HL-60 (cell line): Measurements from ENCODE around the gene MAEA.

ENCODE experiments used
- DNase-seq, 2 experiments: peaks; one replicate each; pipeline ENCODE4 v3.0.0-alpha.2; 2010 to 2020; ENCODE audit warnings: low read depth in 1 of 2, low spot score in 1 of 2
- H3K27ac ChIP-seq: fragments of 250-450 bp; sonication (Bioruptor Pico); replicated peaks from 2 replicates; pipeline ENCODE4 v1.5.1; 2020; ENCODE audit warnings: mild to moderate bottlenecking, moderate library complexity
- H3K27me3 ChIP-seq: fragments of 250-450 bp; sonication (Bioruptor Pico); 2 replicates; pipeline ENCODE4 v1.5.1; 2021; ENCODE audit warnings: mild to moderate bottlenecking, moderate library complexity; ENCODE audit not compliant: insufficient read depth, poor library complexity, severe bottlenecking
- H3K4me3 ChIP-seq: replicated peaks from 2 replicates; pipeline ENCODE4 v1.5.1; 2011; ENCODE audit warnings: mild to moderate bottlenecking, control low read depth, low read length; ENCODE audit not compliant: insufficient read depth
- GABPA ChIP-seq: IDR thresholded peaks from 2 replicates; pipeline ENCODE4 v1.6.1; 2012; ENCODE audit warnings: low read depth
- POLR2AphosphoS5 ChIP-seq: IDR thresholded peaks from 2 replicates; pipeline ENCODE4 v1.6.1; 2012; ENCODE audit warnings: low read depth
- REST ChIP-seq: IDR thresholded peaks from 2 replicates; pipeline ENCODE4 v1.6.1; 2012; ENCODE audit warnings: low read depth; ENCODE audit not compliant: insufficient replicate concordance
- SPI1 ChIP-seq: IDR thresholded peaks from 2 replicates; pipeline ENCODE4 v1.6.1; 2012; ENCODE audit warnings: low read depth, mild to moderate bottlenecking, borderline replicate concordance
- TF ChIP-seq, protein P1 (sequence below): IDR thresholded peaks from one replicate; pipeline ENCODE4 v1.5.1; 2011; ENCODE audit warnings: low read length, control low read depth, inconsistent platforms; ENCODE audit not compliant: insufficient read depth

MAEA gene

DNA sequence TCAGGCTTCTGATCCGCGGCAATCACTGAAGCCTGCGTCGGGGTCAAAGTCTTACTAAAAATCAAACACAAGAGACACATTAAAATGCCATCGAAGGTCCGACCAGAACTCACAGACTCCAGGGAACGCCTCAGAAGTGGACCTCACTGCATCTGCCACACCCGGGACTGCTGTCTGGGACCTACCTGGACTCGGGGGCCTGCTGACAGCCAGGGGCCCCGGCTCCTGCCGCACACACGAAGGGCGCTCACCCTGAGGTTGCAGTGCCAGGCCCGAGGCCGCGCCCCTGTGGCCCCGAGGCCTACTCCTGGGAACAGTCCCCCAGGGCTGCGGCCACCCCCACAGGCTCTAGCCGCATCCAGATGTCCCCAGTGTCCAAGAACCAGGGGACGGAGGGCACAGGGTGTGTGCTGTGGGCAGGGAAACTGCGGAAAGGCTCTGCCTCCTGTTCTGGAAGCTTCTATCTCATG, 48.2 kb upstream of the MAEA start:
- Histone ChIP-seq H3K27ac (no peak overlapping the region), H3K27me3 (no peaks in the 10 kb centered on the region), H3K4me3 (no peak overlapping the region)
- no peak for DNase-seq
- TF ChIP-seq GABPA (no peak), POLR2AphosphoS5 (no peak), SPI1 (no peak), REST (no peak)
- TF ChIP-seq, protein P1, sequence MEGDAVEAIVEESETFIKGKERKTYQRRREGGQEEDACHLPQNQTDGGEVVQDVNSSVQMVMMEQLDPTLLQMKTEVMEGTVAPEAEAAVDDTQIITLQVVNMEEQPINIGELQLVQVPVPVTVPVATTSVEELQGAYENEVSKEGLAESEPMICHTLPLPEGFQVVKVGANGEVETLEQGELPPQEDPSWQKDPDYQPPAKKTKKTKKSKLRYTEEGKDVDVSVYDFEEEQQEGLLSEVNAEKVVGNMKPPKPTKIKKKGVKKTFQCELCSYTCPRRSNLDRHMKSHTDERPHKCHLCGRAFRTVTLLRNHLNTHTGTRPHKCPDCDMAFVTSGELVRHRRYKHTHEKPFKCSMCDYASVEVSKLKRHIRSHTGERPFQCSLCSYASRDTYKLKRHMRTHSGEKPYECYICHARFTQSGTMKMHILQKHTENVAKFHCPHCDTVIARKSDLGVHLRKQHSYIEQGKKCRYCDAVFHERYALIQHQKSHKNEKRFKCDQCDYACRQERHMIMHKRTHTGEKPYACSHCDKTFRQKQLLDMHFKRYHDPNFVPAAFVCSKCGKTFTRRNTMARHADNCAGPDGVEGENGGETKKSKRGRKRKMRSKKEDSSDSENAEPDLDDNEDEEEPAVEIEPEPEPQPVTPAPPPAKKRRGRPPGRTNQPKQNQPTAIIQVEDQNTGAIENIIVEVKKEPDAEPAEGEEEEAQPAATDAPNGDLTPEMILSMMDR: no peak

GRCh38 chr4:1241936-1242505, 47.7 kb upstream of the MAEA start:
- Histone ChIP-seq H3K4me3 (no peak overlapping the region), H3K27me3 (no peaks in the 10 kb centered on the region), H3K27ac (no peak overlapping the region)
- DNase-seq: no peak
- no peak for TF ChIP-seq GABPA
- TF ChIP-seq POLR2AphosphoS5: no peak
- TF ChIP-seq REST: no peak
- TF ChIP-seq, protein P1: no peak
- TF ChIP-seq SPI1: no peak

- no peak overlapping the region for H3K4me3 ChIP-seq
- no peak overlapping the region; the same call in 1 of the 2 replicates for H3K27ac ChIP-seq
- DNase-seq: no peak
- H3K27me3 ChIP-seq: no peaks in the 10 kb centered on the region
- TF ChIP-seq REST (no peak), POLR2AphosphoS5 (no peak), GABPA (no peak), SPI1 (no peak)
- TF ChIP-seq, protein P1: no peak
Measured at GRCh38 chr4:1242506-1243450, 46.9 kb upstream of the MAEA start.
